GM21528 (cell line): ENCODE measurements around the gene ANGPTL4.
"Not testable (repeated sequence)": the region's sequence is repeated elsewhere in the genome, so short reads cannot be mapped to it uniquely, and the experiment has no call there.

Experiments used
- ATAC-seq: cut with Tn5 transposase; IDR thresholded peaks from one replicate; pipeline ENCODE4 v1.9.1; 2021; ENCODE audit warnings: mild to moderate bottlenecking, moderate library complexity; ENCODE audit not compliant: unreplicated experiment, low FRiP score

The ANGPTL4 gene

DNA sequence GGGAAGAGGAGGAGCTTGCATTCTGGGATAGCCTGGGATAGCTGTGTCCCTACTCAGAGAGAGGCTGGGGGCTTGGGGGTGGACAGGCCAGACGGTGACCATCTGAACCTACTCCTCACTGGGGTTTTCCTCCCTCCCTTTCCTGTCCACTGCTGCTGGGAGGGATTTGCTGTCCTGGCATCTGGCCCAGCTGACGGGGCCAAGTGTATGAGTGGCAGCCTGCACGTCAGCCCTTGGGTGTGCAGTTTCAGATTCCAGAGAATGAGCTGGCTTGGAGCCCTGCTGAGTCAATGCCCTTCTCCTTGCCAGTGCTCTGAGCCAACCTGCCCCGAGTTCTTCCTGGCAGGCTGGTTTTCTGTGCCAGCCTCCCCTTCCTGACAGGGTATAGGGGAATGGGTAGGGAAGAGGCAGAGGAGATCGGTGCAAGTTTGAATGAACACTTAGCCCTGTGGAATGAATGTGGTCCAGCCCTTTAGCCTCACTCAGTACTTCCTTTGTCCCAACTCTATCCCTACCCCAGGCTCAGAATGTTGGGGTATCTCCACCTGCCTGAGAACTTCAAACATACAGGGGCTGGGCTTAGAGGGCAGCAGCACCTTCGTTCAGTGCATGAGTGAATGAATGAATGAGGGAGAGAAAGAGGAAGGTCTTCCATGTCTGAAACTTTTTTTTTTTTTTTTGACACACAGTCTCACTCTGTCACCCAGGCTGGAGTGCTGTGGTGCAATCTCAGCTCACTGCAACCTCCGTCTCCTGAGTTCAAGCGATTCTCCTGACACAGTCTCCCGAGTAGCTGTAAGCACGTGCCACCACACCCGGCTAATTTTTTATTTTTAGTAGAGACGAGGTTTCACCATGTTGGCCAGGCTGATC, 1.8 kb upstream of the ANGPTL4 start:
- no peak for ATAC-seq

DNA sequence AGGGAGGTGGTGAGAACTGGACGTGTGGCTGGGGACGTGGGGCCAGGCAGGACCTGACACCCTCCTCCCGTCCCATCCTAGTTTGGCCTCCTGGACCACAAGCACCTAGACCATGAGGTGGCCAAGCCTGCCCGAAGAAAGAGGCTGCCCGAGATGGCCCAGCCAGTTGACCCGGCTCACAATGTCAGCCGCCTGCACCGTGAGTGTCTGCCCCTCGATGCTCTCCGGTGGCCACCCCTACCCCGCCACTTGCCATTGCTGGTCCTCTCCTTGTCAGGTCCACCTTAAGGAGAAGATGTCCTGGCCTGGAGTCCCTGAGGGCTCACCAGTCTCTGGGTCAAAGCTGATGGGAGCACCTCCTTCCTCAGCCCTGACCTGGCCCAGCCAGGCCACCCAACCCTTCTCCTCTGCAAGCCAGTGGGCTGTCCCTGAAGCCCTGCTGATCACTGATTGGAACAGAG, 2.2 kb downstream of the ANGPTL4 start:
- ATAC-seq = no peak

DNA sequence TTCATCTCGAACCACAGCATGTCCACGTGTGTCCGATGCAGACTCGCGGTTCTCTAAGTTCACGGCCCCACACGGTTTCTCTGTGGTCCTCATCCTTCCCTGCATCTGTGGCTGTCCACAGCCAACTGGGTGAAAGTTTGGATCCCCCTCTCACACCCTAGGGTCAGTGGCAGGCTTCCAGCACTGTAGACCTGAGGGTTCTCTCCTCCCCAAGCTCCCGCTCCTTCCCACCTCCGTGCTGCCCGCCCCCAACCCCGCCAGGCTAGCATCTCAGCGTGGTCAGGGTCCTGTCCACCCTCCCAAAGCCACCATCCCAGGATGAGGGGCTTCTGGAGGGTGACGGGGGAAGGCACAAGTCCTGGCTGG, 3.0 kb downstream of the ANGPTL4 start:
- ATAC-seq = no peak

DNA sequence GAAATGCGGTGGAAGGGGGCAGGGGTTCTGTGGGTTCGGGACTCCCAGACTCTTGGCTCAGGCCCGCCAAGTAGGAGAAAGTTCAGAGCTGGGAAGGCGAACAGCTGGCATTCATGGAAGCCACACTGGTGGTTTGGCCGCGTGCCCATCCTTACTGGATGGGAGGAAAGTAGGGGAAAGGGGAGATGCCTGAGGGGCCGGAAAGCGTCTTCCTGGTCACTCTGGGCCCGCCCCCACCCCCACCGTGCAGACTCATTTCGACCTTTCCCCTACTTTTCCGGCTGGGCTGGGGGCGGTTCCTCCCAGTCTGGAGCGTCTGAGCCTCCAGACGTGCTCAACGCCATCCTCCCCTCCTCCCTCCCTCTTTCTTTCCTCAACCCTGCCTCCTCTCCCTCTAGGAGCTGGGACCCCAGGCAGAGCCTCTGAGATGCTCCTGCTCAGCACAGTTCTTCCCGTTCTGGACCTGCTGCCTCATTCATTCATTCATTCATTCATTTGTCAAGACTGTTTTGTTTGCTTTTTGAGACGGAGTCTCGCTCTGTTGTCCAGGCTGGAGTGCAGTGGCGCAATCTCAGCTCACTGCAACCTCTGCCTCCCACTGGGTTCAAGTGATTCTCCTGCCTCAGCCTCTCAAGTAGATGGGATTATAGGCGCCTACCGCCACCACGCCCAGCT, 3.5 kb downstream of the ANGPTL4 start:
- no peak for ATAC-seq

DNA sequence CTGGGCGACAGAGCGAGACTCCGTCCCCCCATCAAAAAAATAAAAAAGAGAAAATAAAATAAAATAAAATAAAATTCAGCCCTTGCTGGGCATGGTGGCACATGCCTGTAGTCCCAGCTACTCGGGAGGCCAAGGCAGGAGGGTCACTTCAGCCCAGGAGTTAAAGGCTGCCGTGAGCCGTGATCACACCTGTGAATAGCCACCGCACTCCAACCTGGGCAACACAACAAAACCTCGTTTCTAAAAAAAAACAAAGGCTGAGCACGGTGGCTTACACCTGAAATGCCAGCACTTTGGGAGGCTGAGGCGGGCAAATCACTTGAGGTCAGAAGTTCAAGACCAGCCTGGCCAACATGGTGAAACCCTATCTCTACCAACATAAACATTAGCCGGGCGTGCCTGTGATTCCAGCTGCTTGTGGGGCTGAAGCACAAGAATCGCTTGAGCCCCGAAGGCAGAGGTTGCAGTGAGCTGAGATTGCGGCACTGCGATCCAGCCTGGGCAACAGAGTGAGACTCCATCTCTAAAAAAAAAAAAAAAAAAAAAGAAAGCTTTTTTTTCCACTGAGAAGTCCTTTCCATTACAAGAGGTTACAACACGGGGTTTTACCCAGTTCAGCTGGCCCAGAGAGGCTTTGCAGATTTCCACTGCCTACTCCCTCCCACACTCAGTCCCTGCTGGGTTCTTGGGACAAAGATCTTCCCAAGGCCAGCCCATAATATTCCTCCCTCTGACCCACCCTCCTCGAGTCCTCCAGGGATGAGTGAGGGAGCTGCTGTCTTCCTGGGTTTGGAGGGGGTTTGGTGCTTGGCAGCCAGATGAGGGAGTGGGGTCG, 6.4 kb downstream of the ANGPTL4 start:
- ATAC-seq = no peak

DNA sequence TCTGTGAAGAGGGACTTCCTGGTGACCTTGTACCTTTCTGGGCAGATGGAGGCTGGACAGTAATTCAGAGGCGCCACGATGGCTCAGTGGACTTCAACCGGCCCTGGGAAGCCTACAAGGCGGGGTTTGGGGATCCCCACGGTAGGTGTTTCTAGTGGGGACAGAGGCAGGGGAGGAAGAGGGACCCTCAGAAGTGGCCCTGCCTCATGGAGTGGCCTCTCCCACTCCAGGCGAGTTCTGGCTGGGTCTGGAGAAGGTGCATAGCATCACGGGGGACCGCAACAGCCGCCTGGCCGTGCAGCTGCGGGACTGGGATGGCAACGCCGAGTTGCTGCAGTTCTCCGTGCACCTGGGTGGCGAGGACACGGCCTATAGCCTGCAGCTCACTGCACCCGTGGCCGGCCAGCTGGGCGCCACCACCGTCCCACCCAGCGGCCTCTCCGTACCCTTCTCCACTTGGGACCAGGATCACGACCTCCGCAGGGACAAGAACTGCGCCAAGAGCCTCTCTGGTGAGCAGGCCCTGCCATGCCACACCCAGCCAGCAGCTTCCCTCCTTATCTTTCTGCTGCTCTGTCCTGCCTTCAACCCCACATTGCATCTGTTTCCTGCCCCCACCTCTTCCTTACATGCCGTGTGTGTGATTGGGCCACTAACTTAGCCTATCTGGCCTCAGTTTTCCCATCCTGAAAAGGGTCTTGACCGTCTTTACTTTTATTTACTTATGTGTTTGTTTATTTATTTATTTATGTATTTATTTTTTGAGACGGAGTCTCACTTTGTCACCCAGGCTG, 7.3 kb downstream of the ANGPTL4 start:
- no peak for ATAC-seq

DNA sequence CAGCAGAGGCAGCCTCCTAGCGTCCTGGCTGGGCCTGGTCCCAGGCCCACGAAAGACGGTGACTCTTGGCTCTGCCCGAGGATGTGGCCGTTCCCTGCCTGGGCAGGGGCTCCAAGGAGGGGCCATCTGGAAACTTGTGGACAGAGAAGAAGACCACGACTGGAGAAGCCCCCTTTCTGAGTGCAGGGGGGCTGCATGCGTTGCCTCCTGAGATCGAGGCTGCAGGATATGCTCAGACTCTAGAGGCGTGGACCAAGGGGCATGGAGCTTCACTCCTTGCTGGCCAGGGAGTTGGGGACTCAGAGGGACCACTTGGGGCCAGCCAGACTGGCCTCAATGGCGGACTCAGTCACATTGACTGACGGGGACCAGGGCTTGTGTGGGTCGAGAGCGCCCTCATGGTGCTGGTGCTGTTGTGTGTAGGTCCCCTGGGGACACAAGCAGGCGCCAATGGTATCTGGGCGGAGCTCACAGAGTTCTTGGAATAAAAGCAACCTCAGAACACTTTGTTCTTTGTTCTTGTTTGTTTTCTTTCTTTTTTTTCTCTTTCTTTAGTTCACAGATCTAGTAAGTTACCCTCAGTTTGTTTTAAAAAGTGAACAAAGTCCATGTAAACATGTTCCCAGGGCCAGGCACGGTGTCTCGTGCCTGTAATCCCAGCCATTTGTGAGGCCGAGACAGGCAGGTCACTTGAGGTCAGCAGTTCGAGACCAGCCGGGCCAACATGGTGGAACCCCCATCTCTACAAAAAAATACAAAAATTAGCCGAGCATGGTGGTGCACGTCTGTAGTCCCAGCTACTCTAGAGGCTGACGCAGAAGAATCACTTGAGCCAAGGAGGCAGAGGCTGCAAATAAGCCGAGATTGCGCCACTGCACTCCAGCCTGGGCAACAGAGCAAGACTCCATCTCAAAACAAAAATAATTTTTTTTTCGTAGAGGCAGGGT, 10.2 kb downstream of the ANGPTL4 start:
- ATAC-seq = no peak

DNA sequence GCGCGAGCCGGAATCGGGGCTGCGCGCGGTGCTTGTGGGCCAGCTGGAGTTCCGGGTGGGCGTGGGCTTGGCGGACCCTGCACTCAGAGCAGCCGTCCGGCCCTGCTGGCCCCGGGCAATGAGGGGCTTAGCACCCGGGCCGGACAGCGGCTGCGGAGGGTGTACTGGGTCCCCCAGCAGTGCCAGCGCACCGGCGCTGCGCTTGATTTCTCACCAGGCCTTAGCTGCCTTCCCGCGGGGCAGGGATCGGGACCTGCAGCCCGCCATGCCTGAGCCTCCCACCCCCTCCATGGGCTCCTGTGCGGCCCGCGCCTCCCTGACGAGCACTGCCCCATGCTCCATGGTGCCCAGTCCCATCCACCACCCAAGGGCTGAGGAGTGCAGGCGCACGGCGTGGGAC, 11.8 kb downstream of the ANGPTL4 start:
- ATAC-seq = not testable (repeated sequence)

DNA sequence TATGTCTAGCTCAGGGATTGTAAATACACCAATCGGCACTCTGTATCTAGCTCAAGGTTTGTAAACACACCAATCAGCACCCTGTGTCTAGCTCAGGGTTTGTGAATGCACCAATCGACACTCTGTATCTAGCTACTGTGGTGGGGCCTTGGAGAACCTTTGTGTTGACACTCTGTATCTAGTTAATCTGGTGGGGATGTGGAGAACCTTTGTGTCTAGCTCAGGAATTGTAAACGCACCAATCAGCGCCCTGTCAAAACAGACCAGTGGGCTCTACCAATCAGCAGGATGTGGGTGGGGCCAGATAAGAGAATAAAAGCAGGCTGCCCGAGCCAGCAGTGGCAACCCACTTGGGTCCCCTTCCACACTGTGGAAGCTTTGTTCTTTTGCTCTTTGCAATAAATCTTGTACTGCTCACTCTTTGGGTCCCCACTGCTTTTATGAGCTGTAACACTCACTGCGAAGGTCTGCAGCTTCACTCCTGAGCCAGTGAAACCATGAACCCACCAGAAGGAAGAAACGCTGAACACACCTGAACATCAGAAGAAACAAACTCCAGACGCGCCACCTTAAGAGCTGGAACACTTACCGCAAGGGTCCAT, 12.5 kb downstream of the ANGPTL4 start:
- ATAC-seq = not testable (repeated sequence)

DNA sequence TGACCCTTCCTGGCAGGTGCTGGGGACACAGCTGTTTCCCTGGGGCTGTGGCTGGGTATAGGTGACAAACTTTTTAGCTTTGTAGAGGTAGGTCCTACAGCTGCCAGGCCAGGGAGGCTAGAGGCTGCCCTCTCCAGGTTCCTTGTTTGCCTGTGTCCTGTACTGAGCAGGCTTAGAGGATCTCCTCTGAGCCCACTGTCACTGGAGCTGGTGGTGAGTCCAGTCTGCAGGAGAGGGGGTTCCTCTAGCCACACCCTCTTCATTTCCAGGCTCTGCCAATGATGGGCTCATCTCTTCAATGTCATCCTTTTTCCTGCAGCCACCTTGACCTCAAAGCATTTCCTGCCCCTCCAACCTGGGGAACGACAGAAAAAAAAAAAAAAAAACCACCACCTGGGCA, 13.6 kb downstream of the ANGPTL4 start:
- ATAC-seq = no peak

DNA sequence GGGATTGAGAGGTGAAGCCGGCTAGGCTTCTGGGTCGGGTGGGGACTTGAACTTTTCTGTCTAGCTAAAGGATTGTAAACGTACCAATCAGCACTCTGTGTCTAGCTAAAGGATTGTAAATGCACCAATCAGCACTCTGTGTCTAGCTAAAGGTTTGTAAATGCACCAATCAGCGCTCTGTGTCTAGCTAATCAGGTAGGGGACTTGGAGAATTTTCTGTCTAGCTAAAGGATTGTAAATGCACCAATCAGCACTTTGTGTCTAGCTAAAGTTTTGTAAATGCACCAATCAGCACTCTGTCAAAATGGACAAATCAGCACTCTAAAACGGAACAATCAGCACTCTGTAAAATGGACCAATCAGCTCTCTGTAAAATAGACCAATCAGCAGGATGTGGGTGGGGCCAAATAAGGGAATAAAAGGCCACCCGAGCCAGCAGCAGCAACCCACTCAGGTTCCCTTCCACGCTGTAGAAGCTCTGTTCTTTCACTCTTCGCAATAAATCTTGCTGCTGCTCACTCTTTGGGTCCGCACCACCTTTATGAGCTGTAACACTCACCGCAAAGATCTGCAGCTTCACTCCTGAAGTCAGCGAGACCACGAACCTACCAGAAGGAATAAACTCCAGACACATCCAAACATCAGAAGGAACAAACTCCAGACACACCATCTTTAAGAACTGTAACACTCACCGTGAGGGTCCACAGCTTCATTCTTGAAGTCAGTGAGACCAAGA, 15.4 kb downstream of the ANGPTL4 start:
- not testable (repeated sequence) for ATAC-seq

DNA sequence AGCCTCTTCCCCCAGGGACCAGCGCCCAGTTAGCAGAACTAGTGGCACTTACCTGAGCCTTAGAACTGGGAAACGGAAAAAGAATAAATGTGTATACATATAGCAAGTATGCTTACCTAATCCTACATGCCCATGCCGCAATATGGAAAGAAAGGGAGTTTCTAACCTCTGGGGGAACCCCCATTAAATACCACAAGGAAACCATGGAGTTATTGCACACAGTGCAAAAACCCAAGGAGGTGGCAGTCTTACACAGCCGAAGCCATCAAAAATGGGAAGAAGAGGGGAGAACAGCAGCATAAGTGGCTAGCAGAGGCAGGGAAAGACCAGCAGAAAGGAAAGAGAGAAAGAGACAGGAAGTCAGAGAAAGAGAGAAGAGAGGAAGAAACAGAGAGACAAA, 20.6 kb downstream of the ANGPTL4 start:
- not testable (repeated sequence) for ATAC-seq

DNA sequence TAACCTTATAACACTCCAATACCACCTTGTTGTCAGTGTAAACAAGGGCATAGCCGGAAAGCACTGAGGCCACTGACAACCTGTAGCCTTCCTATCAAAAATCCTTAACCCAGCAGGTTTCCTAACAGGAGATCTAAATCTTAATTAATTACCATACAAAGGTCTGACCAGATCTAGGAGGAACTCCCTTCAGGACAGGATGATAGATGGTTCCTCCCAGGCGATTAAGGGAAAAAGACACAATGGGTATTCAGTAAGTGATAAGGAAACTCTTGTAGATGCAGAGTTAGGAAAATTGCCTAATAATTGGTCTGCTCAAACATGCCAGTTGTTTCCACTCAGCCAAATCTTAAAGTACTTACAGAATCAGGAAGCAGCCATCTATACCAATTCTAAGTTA, 21.1 kb downstream of the ANGPTL4 start:
- ATAC-seq = not testable (repeated sequence)

DNA sequence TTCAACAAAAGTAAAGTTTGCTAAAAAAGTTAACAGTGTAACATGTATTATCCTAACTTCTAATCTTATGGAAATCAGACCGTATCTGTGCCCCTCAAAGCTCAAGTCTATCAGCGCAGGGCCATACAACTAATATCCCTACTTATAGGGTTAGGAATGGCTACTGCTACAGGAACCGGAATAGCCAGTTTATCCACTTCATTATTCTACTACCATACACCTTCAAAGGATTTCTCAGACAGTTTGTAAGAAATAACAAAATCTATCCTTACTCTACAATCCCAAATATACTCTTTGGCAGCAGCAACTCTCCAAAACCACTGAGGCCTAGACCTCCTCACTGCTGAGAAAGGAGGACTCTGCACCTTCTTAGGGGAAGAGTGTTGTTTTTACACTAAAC, 21.6 kb downstream of the ANGPTL4 start:
- not testable (repeated sequence) for ATAC-seq

DNA sequence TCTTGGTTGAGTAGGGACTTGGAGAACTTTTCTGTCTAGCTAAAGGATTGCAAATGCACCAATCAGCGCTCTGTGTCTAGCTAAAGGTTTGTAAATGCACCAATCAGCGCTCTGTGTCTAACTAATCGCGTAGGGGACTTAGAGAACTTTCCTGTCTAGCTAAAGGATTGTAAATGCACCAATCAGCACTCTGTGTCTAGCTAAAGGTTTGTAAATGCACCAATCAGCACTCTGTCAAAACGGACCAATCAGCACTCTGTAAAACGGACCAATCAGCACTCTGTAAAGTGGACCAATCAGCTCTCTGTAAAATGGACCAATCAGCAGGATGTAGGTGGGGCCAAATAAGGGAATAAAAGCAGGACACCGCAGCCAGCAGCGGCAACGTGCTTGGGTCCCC, 22.5 kb downstream of the ANGPTL4 start:
- ATAC-seq = not testable (repeated sequence)

DNA sequence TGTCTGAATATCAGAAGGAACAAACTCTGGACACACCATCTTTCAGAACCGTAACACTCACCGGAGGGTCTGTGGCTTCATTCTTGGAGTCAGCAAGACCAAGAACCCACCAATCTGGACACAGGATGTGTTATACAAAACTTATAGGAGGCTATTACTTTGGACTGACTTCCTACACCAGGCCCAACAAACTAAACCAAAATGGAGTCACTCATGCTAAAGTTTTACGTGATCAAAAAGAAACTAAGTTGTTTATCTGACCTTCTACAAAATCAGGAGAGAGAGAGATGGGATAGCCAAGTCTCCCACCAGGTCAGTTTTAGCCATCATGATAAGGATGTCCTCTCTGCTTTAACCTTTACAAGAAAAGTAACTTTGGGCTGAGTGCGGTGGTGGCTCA, 23.0 kb downstream of the ANGPTL4 start:
- no peak for ATAC-seq

DNA sequence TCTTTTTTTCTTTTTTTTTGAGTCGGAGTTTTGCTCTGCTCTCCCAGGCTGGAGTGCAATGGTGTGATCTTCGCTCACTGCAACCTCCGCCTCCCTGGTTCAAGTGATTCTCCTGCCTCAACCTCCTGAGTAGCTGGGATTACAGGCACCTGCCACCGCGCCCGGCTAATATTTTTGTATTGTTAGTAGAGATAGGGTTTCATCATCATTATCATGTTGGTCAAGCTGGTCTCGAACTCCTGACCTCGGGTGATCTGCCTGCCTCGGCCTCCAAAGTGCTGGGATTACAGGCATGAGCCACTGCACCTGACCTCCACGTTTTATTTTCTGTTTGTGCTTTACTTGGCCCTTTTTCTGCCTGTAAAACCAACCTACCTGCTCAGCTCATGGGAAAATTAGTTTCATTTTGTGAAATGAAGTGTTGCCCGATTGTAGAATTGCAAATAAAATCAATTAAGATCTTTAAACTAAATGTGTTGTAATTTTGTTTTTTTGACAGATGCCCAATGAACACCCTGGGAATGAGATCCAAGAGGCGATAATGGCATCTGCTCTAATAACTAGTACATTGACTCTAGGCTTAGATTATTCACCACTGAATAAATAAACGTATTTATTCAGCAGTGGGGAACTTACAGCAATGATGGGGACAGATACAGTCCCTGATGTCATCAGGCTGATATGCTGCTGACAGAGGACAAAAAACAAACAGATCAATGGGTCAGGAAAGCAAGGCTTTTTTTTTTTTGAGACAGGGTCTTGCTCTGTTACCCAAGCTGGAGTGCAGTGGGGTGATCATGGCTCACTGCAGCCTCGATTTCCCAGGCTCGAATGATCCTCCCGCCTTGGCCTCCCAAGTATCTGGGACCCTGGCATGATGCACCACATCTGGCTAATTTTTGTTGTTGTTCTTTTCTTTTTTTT, 24.0 kb downstream of the ANGPTL4 start:
- ATAC-seq = no peak
